ENCODE results near the gene PLXDC2.

The PLXDC2 gene

DNA sequence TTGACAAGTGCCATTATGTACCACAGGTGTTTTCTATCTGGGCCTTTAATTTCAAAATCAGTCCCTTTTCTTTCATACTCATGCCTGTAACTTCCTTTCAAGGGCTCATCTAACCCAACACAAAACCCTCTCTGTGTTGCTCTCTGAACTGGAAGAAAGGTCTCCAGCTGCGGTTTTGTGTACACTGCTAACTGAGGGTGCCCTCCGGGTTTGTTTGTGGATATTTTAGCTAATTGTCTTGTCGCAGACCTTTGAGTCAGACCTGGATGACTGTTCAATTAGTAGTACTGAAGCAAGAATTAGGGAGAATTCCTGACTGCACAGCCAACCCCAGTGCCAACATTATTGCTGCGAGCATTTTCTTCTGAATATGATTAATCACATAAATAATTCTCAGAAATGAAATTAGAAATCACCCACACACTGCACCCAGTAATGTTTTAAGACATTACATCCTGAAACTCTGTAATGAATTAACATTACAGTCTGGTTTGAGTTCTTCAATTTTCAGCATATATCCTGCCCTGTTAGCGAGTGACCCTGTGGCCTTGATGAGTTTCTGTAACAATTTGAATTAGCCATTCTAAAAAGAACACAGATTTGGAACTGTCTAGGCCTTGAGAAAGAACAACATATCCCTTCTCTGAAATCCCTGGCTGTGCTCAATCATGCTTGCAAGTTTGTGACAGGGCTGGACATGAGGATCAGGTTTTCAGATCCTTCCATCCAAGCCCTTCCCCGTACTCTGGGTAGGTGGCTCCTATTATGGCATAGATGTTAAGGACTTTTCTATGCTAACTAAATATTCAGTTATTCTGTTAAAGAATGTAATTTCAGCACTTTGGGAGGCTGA lies 460.1 kb downstream of the PLXDC2 start:
- no peak for DNase-seq (ENCODE audit: low spot score)

- DNase-seq (ENCODE audit: low spot score): no peak
Observed at GRCh38 chr10:20277820-20278219, 461.6 kb downstream of the PLXDC2 start.

- DNase-seq (ENCODE audit: low spot score): no peak
Observed at GRCh38 chr10:20281579-20281978, 465.3 kb downstream of the PLXDC2 start.

GRCh38 chr10:20287586-20287985 lies 471.4 kb downstream of the PLXDC2 start:
- no peak for DNase-seq (ENCODE audit: low spot score)

- DNase-seq (ENCODE audit: low spot score): no peak
Observed at GRCh38 chr10:20288060-20288459, 471.8 kb downstream of the PLXDC2 start.

DNA sequence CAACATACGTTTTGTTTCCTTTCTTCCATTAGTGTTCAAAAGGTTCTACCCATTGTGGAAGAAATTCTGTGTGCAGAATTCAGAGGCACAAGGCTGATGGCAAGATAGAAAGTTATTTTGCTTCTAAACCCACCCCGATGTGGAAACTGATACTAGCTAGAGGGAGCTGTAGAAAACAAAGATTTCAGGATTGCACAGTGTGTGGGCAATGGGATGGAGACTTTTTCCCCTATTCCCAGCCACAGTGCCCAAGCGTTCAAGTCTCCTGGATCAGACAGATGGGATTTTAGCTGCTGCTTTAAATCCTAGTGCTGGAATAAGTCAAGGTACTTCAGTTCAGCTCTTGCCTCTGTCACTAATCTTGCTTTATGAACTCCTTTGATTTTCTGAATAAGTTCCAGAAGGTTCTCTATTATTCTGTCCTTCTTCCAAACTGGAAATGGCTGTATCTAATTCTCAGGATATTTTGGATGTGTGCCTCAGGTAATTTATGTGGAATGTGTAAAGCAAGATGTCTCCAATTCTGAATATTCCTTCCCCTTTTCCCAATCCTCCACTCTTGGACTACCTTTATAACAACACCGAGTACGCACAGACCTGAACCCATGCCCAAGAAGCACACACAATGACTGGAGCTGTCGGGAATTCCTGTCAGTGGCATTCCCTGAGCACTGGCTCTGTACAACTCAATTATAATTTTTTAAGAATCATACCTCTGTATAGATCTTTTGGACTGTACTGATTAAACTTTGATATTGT lies 473.0 kb downstream of the PLXDC2 start:
- no peak for DNase-seq (ENCODE audit: low spot score)

DNA sequence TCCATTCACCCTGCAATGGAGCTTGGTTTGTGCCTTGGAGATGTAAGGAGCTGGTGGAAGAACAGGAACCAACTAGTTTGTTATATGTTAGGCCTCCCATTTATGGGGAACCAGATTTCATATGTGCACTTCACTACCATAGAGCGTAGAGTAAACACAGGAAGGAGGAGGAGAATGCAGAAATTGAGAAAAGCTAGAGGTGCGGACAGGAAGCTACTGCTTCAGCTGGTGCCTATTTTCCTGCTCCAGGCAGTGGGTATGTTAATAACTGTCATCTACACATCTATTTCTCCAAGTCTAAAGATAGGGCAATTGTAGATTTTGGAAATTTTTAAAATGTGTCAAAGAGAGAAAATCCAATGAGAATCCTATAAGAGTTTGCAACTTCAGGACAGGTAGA lies 482.2 kb downstream of the PLXDC2 start:
- no peak for DNase-seq (ENCODE audit: low spot score)

DNA sequence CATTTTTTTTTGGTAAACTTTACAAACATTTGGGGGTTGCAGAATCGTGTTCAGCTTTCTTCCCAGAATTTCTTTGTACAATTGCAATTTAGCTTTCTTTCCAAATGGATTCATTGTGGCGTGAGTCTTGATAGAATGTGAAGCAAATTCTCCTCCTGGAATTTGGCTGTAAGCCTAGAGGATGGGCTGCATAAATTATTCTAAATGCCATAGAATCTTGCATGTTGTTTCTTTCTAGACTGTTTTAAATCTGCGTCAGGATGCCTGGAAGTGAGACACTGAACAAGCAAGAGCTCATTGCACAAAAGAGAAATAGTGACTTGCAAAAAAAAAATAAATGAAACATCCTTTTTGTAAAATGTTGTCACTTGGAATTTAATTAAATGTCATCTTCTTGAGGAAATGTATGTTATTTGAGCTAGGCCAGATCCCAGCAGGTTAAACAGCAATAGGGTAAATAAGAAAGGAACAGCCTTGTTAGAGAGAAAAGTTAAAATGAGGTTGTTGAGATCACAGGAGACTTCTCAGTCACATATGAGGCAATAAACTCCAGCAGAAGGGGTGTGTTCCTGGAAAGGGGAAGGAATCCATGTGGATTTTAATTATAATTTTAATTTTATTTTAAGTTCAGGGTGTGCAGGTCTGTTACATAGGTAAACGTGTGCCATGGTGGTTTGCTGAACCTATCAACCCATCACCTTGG lies 483.0 kb downstream of the PLXDC2 start:
- DNase-seq (ENCODE audit: low spot score): no peak

DNA sequence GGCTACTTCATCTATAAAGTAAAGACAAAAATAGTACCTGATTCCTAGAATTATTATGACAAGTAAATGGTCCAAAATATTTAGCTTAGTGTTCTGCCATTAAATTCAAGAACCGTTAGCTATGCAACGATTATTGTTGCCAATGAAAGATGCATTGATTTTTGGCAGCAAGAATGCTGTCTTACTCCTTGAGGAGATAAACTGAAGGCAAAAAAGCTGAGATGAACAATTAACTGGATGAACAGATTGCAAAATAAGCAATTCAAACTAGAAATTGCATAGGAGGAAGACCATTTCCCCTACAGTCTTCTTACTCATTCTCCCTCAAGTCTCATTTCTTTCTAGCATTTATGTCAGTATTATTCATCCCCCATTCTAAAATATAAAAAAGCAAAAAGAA lies 484.5 kb downstream of the PLXDC2 start:
- no peak for DNase-seq (ENCODE audit: low spot score)

GRCh38 chr10:20302033-20302432 lies 485.8 kb downstream of the PLXDC2 start:
- no peak for DNase-seq (ENCODE audit: low spot score)

DNA sequence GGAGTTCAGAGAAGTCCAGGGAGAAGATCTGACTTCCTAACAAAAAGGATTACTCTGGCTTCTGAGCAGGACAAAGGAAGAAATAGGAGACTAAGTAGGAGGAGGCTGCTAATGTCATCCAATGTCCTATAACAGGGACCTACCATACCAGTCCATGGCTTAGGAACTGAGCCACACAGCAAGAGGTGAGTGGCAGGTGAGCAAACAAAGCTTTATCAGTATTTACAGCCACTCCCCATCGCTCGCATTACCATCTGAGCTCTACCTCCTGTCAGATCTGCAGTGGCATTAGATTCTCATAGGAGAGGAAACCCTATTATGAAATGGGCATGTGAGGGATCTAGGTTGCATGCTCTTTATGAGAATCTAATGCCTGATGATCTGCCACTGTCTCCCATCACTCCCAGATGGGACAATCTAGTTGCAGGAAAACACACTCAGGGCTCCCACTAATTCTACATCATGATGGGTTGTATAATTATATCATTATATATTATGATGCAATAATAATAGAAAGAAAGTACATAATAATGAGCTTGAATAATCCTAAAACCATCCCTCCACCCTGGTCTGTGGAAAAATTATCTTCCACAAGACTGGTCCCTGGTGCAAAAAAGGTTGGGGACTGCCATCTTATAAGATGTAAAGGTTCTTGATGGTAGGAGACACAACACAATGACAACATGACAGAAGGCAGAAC lies 487.4 kb downstream of the PLXDC2 start:
- no peak for DNase-seq (ENCODE audit: low spot score)

- no peak for DNase-seq (ENCODE audit: low spot score)
Observed at GRCh38 chr10:20313665-20314064, 497.4 kb downstream of the PLXDC2 start.

DNA sequence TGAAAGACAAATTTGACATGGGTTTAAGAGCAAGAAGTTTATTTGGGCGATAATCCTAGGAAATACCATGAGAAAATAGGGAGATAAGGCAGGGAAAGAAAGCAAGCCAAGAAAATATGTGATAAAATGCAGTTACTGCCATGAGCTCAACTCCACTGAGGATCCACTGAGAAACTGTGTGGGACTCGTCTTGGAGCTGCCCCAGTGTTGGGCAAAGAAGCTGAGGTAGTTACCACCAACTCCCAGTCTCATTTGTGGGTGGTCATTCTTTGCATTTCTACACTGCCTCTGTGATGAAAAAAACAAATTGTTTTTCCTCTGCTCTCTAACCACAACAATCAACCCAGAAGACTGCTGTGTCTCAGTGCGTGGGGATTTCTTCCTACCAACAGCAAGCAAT lies 498.2 kb downstream of the PLXDC2 start:
- DNase-seq (ENCODE audit: low spot score): no peak

GRCh38 chr10:20327954-20328353 lies 511.7 kb downstream of the PLXDC2 start:
- no peak for DNase-seq (ENCODE audit: low spot score)

- DNase-seq (ENCODE audit: low spot score): no peak
Observed at GRCh38 chr10:20330246-20330645, 514.0 kb downstream of the PLXDC2 start.

- DNase-seq (ENCODE audit: low spot score): no peak
Observed at GRCh38 chr10:20334559-20334958, 518.3 kb downstream of the PLXDC2 start.

All from hematopoietic multipotent progenitor cell treated with erythropoietin and hydrocortisone succinate and interleukin-3 and kit ligand, for 15 days (in vitro differentiated cells).